Activated CD4-positive, alpha-beta T cell treated with anti-CD3 and anti-CD28 coated beads, Interleukin-2, amount 10 ng/mL, durations not matched to agents 24 days and 14 days (primary cell): ENCODE results near the gene BOLA1. TPM values are rescaled to one million over a fixed set of nuclear protein-coding genes. Genes with fewer than 3 reads are reported as not detected.
"Not testable (repeated sequence)": the region's sequence is repeated elsewhere in the genome, so short reads cannot be mapped to it uniquely, and the experiment has no call there.

Experiments
- DNase-seq: peaks from one replicate; pipeline ENCODE4 v3.0.0; 2022
- H3K27ac Mint-ChIP-seq: one replicate; pipeline ENCODE4 v1.8.0; 2022; ENCODE audit warnings: mild to moderate bottlenecking, mixed read lengths
- H3K27me3 Mint-ChIP-seq: one replicate; pipeline ENCODE4 v1.8.0; 2022; ENCODE audit warnings: mixed read lengths
- H3K36me3 Mint-ChIP-seq: one replicate; pipeline ENCODE4 v1.8.0; 2022; ENCODE audit warnings: low read depth, mild to moderate bottlenecking, mixed read lengths
- H3K4me1 Mint-ChIP-seq: one replicate; pipeline ENCODE4 v1.8.0; 2021; ENCODE audit warnings: mixed read lengths
- H3K4me3 Mint-ChIP-seq: one replicate; pipeline ENCODE4 v1.8.0; 2022; ENCODE audit warnings: mild to moderate bottlenecking, moderate library complexity, mixed read lengths
- H3K9me3 Mint-ChIP-seq: one replicate; pipeline ENCODE4 v1.8.0; 2021; ENCODE audit warnings: mixed read lengths
- intact Hi-C: fragments of 100-400 bp; cut with micrococcal nuclease; formaldehyde crosslinking; loops from one replicate; pipeline ENCODE4 v1.15.1; 2023
- total RNA-seq: library from RNA; stranded (reverse); gene quantifications from 2 replicates; pipeline ENCODE4 v1.2.3, GENCODE V29; 2022

BOLA1 gene, protein sequence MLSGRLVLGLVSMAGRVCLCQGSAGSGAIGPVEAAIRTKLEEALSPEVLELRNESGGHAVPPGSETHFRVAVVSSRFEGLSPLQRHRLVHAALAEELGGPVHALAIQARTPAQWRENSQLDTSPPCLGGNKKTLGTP
- total RNA-seq: 25.8 and 26.6 TPM in 2 replicates

DNA sequence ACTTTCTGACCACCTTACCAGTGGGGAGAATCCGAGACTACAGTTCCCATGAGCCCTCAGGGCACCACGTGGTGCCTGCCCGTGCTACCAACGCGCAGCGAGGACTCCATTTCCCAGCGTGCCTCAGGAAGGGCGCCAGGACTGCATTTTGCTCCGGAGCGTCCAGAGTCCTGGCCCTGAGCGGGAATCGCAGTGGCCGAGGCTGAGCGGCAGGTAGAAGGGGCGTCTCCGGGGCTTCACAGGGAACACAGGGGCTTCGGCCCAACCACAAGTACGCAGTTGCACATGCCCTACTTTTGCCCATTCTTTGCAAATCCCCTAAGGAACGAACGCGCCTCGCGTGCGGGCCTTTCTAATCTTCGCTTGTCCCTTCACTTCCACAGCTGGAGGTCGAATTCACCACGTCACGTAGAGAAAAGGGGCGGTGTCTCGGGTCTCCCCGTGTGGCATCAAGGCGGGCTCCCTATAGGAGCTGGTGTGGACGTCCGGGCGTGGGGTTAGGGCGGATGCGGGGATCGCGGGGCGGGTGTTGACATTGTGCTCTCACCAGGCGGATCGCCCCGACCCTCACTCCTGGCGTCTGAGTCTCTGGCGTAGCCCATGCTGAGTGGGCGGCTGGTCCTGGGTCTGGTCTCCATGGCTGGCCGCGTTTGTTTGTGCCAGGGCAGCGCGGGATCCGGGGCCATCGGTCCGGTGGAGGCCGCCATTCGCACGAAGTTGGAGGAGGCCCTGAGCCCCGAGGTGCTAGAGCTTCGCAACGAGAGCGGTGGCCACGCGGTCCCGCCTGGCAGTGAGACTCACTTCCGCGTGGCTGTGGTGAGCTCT, at the start of gene BOLA1:
Gene BOLA1 (plus strand): TSS at position 109 of the 825 bp plus-strand sequence. CDS start 492 bp downstream, at position 601.
- peak within 1 kb of the TSS; percentile 94 for H3K27ac Mint-ChIP-seq
- peak within 1 kb of the TSS; percentile 87 for H3K4me3 Mint-ChIP-seq
- peaks cover 21% of the 10 kb centered on the region for H3K4me1 Mint-ChIP-seq
- no peaks in the 10 kb centered on the region for H3K27me3 Mint-ChIP-seq
- H3K36me3 Mint-ChIP-seq: peaks cover 21% of the 10 kb centered on the region
- intact Hi-C loops: loop anchor here (1.0 to 10.0 kb wide), 4 partner anchors 11 to 265 kb away; partner anchors contain the start of genes SF3B4 and VPS45
- peak; percentile 95 for DNase-seq
- peaks cover 3% of the 10 kb centered on the region for H3K9me3 Mint-ChIP-seq

DNA sequence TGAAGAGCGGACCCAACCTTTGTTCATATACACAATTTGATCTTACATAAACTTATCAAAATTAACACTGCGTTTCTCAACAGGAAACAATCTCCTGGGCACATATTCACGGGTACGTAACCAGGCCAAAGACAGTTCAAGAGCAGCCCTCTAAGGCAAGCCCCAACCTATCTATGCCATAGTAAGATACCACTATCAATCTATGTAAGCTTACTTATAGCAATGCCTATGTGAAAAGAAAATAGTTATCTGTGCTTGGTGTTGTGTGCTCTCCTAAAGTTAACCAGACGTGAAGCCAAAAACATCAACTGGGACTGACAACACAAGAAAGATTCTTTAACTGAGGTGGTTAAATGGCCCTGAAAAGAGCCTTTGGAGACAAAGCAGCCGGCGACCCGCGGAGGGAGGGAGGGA, 49.4 kb upstream of the BOLA1 start:
- DNase-seq: peak; percentile 73
- Mint-ChIP-seq H3K4me1 (peaks cover 43% of the 10 kb centered on the region), H3K27ac (peak overlapping the region; percentile 89), H3K4me3 (peak overlapping the region; percentile 91), H3K36me3 (peaks cover 29% of the 10 kb centered on the region), H3K9me3 (no peaks in the 10 kb centered on the region), H3K27me3 (no peaks in the 10 kb centered on the region)
- intact Hi-C loops: no loop called here

DNA sequence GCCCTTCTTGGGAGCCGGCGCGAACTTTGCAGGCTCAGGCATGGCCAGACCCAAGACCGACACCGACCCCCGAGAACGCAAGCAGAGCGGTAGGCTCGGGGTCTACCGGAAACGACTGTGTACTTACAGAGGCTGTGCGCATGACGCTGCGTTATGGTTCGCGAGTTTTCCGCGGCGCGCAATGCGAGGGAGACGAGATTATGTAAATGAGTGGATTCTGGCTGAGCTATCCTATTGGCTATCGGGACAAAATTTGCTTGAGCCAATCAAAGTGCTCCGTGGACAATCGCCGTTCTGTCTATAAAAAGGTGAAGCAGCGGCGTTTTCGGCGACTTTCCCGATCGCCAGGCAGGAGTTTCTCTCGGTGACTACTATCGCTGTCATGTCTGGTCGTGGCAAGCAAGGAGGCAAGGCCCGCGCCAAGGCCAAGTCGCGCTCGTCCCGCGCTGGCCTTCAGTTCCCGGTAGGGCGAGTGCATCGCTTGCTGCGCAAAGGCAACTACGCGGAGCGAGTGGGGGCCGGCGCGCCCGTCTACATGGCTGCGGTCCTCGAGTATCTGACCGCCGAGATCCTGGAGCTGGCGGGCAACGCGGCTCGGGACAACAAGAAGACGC, 48.5 kb upstream of the BOLA1 start:
- H3K4me3 Mint-ChIP-seq, H3K27me3 Mint-ChIP-seq, H3K9me3 Mint-ChIP-seq, intact Hi-C loops, H3K27ac Mint-ChIP-seq, DNase-seq: not testable (repeated sequence)
- H3K4me1 Mint-ChIP-seq: peaks cover 34% of the 10 kb centered on the region
- peaks cover 21% of the 10 kb centered on the region for H3K36me3 Mint-ChIP-seq

DNA sequence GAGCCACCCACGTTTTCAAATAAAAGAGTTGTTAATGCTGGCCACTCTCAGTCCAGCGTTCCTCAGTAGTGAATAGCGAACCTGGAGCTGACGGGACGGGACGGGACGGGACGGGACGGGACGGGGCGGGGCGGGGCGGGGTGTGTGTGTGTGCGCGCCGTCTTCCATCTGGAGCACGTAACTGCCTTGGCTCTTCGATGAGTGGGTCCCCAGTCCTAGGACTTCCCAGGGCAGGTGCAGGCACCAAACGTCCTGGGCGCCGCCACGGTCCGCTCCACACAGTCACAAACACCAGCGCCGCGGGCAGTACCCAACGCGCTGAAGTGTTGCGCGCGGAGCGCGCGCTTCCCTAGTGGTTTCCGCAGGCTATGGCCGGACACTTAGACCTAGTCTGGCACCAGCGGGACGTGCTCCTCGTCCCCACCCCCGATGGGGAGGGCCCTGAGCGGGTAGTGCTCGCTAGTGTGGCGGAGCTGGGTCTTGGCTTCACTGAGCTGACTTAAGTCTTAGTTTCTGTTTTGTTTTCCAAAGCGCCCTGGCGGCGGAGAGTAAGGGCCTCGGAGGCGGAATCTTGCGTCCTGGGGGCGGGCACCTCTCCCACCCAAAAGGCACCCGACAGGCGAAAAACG, 47.7 kb upstream of the BOLA1 start:
- H3K9me3 Mint-ChIP-seq, H3K27ac Mint-ChIP-seq, intact Hi-C loops, DNase-seq, H3K27me3 Mint-ChIP-seq, H3K4me3 Mint-ChIP-seq: not testable (repeated sequence)
- H3K4me1 Mint-ChIP-seq: peaks cover 28% of the 10 kb centered on the region
- H3K36me3 Mint-ChIP-seq: peaks cover 16% of the 10 kb centered on the region

DNA sequence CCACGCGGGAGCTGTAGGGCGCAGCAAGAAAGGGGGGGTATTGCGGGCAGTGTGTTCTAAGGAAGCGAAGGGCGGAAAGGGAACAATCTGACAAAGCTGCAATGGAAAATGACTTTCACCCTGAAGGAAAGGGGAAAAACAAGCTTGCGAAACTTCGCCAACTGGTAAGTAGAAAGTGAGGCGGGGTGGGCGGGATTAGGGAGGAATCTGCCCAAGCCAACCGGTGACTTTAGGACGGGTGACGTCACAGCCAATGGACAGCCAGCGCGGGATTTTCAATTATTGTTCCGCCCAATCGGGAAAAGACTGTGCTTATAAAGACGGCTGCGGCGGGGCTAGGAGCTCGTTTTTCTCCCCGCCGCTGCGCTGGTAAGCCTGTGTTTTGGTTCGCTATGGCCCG, 47.1 kb upstream of the BOLA1 start:
- H3K27me3 Mint-ChIP-seq, DNase-seq, intact Hi-C loops, H3K4me3 Mint-ChIP-seq, H3K27ac Mint-ChIP-seq, H3K9me3 Mint-ChIP-seq: not testable (repeated sequence)
- peaks cover 22% of the 10 kb centered on the region for H3K4me1 Mint-ChIP-seq
- peaks cover 11% of the 10 kb centered on the region for H3K36me3 Mint-ChIP-seq

DNA sequence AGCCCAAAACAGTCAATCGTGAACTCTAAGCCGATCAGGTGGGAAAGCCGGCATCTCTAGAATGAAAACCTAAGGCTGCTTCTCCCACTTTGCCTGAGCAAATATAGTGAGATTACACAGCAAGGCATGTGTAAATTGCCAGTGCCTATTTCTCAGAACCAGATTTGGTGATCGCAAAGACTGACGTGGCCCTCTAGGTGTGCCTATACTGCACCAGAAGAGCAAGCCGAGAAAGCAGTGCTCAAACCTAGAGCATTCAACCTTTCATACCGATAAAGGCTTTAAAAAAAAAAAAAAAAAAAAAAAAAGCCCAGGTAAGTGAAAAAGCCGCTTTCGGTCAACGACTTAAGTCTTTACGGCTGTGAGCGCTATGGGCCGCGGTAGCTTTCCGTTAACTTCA, 39.1 kb upstream of the BOLA1 start:
- DNase-seq, intact Hi-C loops, H3K4me1 Mint-ChIP-seq, H3K4me3 Mint-ChIP-seq, H3K27me3 Mint-ChIP-seq, H3K9me3 Mint-ChIP-seq, H3K36me3 Mint-ChIP-seq, H3K27ac Mint-ChIP-seq: not testable (repeated sequence)

DNA sequence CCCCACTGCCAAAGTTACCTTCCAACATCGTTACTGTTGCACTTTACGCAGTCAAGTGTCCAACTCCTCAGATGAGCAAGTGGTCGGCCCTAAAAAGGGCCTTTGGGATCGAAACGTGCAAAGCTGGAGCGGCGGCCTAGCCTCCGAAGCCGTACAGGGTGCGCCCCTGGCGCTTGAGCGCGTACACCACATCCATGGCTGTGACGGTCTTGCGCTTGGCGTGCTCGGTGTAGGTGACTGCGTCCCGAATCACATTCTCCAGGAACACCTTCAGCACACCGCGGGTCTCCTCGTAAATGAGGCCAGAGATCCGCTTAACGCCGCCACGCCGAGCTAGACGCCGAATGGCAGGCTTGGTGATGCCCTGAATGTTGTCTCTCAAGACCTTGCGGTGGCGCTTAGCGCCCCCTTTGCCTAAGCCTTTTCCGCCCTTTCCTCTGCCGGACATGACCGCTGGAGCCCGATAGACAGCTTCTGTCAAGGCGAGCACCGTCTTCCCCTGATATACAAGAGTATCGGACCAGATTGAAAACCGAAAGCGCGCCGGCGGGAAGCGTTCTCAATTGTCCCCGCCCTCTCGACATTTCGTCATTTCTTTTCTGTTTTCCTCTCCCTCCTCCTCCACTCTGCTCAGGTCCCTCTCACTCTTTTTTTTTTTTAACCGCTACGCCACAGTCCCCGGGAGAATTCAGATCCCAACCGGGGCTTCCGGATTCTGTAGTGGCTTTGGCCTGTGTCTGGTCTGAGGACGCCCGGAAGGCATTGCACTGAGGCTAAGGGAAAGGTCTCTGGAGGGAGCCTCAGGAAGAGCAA, 38.5 kb upstream of the BOLA1 start:
- H3K4me1 Mint-ChIP-seq, intact Hi-C loops, H3K36me3 Mint-ChIP-seq, H3K27ac Mint-ChIP-seq, H3K9me3 Mint-ChIP-seq, H3K27me3 Mint-ChIP-seq, DNase-seq, H3K4me3 Mint-ChIP-seq: not testable (repeated sequence)

DNA sequence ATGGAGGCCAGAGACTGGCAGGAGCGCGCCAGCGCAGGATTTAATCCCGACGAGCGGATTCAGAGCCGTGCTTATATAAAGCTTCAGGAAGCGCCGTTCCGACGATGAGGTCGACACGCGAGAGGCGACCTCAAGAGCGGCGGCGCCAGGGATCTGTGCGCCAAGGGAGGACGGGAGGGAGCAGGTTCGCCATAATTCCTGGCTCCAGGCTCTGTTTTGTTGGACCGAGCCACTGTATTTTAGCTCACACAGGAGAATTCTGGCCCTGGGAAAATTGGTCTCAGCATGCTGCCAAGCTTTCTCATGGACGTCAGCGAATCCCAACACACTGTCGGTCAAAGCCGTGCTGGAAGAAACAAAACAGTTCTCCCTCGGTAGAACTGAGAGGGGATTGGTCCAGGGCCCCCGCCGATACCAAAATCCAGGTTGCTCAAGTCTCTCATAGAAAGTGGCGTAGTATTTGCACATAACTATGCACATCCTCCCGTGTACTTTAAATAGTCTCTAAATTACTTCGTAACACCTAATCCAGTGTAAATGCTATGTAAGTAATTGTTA, 37.8 kb upstream of the BOLA1 start:
- H3K27me3 Mint-ChIP-seq, DNase-seq, H3K4me3 Mint-ChIP-seq, H3K4me1 Mint-ChIP-seq, H3K9me3 Mint-ChIP-seq, H3K36me3 Mint-ChIP-seq, H3K27ac Mint-ChIP-seq, intact Hi-C loops: not testable (repeated sequence)

DNA sequence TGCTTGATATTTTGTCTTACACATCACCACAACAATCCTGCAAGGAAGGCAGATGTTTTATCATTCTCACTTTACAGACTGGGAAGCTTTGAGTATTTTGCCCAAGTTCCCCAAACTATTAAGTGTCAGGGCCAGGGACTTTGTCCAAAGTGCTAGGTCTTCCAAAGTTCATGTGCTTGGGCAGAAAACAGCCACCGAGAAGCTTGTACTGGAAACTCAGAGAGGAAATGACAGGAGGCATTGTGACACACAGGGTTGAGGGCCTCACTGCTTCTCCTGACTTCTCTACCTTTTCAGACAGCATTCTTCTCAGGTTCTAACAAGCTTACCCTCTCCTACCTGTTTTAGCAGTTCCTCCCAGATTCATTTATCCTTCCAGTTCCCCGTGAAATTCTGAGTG, 32.5 kb upstream of the BOLA1 start:
- DNase-seq, H3K27me3 Mint-ChIP-seq, intact Hi-C loops, H3K9me3 Mint-ChIP-seq, H3K4me3 Mint-ChIP-seq, H3K4me1 Mint-ChIP-seq, H3K36me3 Mint-ChIP-seq, H3K27ac Mint-ChIP-seq: not testable (repeated sequence)

DNA sequence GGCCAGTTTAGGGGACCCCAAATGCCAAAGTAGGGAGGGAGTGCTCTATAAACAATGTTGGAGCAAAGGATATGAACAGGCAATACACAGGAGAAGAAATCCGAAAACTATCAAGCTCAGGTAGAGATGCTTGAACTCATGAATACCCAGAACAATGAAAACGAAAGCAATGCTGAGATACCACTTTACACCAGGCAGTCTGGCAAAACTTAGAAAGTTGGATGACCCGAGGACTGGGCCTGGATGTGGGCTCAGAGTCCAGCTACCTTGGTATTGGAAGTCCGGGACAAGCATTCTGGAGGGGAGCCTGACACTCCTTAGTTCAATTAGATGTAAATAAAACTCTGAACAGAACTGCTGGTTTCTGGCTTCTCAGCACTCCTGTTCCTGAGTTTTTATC, 26.3 kb upstream of the BOLA1 start:
- H3K4me1 Mint-ChIP-seq, H3K27ac Mint-ChIP-seq, H3K4me3 Mint-ChIP-seq, DNase-seq, H3K36me3 Mint-ChIP-seq, H3K27me3 Mint-ChIP-seq, H3K9me3 Mint-ChIP-seq, intact Hi-C loops: not testable (repeated sequence)

DNA sequence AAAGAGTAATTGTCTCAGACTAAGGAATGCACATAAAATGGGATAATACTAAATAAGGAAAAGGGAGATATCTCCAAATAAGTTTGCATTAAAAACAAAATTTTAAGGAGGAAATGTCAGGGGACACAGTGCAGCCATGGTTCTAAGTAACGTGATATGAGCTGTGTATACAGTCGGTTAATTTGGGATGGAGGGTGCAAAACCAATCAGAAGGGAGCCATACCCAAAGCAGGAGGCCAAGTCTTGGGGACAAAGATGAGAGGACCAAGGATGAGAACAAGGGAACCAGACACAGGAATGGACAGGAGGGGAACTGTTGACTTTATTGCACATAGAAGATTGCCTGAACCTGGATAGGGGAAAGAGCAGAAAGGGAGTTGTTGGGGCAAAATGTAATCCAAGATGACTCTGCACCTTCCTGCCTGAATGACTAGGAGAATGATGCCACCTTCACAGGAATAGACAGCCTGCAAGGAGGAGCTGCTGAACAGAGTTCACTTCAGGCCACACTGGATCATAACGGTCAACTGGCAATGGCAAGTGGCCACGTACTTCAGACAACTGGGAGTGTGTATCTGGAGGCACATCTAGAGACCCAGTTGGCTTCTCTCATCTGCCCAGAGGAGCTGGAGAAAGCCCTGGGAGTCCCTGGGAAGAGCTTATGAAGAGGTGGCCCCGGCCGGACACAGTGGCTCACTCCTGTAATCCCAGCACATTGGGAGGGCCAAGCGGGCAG, 22.0 kb upstream of the BOLA1 start:
- no peaks in the 10 kb centered on the region for H3K9me3 Mint-ChIP-seq
- H3K36me3 Mint-ChIP-seq: peaks cover 2% of the 10 kb centered on the region
- H3K4me3 Mint-ChIP-seq: no peak overlapping the region
- DNase-seq: peak; percentile 50
- no peak overlapping the region for H3K27ac Mint-ChIP-seq
- intact Hi-C loops: no loop called here
- no peaks in the 10 kb centered on the region for H3K27me3 Mint-ChIP-seq
- H3K4me1 Mint-ChIP-seq: peaks cover 20% of the 10 kb centered on the region

DNA sequence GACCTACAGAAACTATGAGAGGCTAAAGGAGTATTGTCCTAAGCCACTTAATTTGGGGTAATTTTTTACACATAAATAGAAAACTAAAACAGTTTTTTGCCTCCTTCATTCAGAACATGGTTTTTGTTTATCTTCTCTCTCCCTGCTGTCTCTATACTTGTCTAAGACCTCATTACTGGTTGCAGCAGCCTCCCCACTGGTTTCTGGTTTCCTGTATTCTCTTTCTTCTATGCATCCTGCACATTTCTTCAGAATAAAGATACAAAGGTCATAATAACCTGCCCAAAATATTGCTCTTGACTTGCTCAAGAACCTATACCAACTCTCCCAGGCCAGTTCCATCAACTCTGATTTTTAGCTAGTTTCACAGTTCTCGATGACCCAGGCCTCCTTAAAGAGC, 19.8 kb upstream of the BOLA1 start:
- peak overlapping the region; percentile 19 for H3K4me3 Mint-ChIP-seq

More for the DNA sequence above, 19.8 kb upstream of the BOLA1 start:
- Mint-ChIP-seq H3K27ac (peak overlapping the region; percentile 20), H3K27me3 (no peaks in the 10 kb centered on the region), H3K9me3 (no peaks in the 10 kb centered on the region), H3K4me1 (peaks cover 27% of the 10 kb centered on the region), H3K36me3 (peaks cover 2% of the 10 kb centered on the region)
- intact Hi-C loops: no loop called here
- peak; percentile 78 for DNase-seq
